DND-41 (cell line): ENCODE measurements around the gene GALNTL6.

Source experiments
- EZH2 ChIP-seq: IDR thresholded peaks from 3 replicates; pipeline ENCODE4 v1.6.1; 2012; ENCODE audit warnings: borderline replicate concordance, low read depth, mild to moderate bottlenecking, moderate library complexity, low read length, inconsistent platforms; ENCODE audit not compliant: severe bottlenecking
- TF ChIP-seq, protein P1 (sequence below): IDR thresholded peaks from 2 replicates; pipeline ENCODE4 v1.5.1; 2012; ENCODE audit warnings: borderline replicate concordance, low read length, moderate library complexity, mild to moderate bottlenecking; ENCODE audit not compliant: poor library complexity, severe bottlenecking; ENCODE audit errors: extremely low read depth

DNA sequence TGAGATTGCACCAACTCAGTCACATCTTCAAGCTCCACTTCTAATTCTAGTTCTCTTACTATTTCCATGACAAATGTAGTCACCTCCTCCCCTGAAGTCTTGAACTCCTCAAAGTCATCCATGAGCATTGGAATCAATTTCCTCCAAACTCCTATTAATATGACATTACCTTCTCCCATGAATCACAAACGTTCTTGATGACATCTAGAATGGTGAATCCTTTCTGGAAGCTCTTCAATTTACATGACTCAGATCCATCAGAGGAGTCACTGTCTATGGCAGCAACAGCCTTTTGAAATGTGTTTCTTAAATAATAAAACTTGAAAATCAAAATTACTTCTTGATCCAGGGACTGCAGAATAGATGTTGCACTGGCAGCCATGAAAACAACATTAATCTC lies 34.5 kb downstream of the GALNTL6 start:
- TF ChIP-seq, protein P1, sequence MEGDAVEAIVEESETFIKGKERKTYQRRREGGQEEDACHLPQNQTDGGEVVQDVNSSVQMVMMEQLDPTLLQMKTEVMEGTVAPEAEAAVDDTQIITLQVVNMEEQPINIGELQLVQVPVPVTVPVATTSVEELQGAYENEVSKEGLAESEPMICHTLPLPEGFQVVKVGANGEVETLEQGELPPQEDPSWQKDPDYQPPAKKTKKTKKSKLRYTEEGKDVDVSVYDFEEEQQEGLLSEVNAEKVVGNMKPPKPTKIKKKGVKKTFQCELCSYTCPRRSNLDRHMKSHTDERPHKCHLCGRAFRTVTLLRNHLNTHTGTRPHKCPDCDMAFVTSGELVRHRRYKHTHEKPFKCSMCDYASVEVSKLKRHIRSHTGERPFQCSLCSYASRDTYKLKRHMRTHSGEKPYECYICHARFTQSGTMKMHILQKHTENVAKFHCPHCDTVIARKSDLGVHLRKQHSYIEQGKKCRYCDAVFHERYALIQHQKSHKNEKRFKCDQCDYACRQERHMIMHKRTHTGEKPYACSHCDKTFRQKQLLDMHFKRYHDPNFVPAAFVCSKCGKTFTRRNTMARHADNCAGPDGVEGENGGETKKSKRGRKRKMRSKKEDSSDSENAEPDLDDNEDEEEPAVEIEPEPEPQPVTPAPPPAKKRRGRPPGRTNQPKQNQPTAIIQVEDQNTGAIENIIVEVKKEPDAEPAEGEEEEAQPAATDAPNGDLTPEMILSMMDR: no peak
- TF ChIP-seq EZH2: no peak
